H1 (cell line): Measurements from ENCODE around the gene EFCAB6. TPM values are rescaled to one million over a fixed set of nuclear protein-coding genes. Genes with fewer than 3 reads are reported as not detected.
A peak's percentile ranks its signal among the peaks of the same experiment; 100 is the strongest.

Source experiments
- CTCF ChIA-PET: fragments of 300-600 bp; sonication (Branson Sonifier 250); formaldehyde crosslinking; loops from one replicate; lab custom pipeline; 2021; ENCODE audit not compliant: partially characterized antibody; lab: Charles Lee
- POLR2A ChIA-PET: fragments of 300-600 bp; sonication (Branson Sonifier 250); formaldehyde crosslinking; loops from one replicate; lab custom pipeline; 2021; ENCODE audit warnings: inconsistent platforms; ENCODE audit not compliant: partially characterized antibody; lab: Charles Lee
- DNase-seq, 2 experiments: peaks; one replicate each; pipeline versions ENCODE4 v3.0.0 to v3.0.0-alpha.2; 2010 to 2022; ENCODE audit warnings: low spot score in 2 of 2, low read depth in 1 of 2, mixed read lengths in 1 of 2
- FAIRE-seq: peaks from 2 replicates; lab custom pipeline; 2011; peaks lifted over from hg19 to GRCh38; lab: Jason Lieb, UNC
- H2AFZ ChIP-seq: 2 replicates; pipeline ENCODE4 v1.8.1; 2012; ENCODE audit warnings: low read length, inconsistent platforms
- H2AK5ac ChIP-seq: 2 replicates; pipeline ENCODE4 v1.6.1; 2013; ENCODE audit warnings: low read depth, low read length
- H2BK120ac ChIP-seq: replicated peaks from 2 replicates; pipeline ENCODE3; 2013; ENCODE audit warnings: low read depth, low read length, inconsistent platforms
- H2BK12ac ChIP-seq: 2 replicates; pipeline ENCODE4 v1.6.1; 2013; ENCODE audit warnings: low read depth, low read length
- H2BK15ac ChIP-seq: 2 replicates; pipeline ENCODE4 v1.6.1; 2013; ENCODE audit warnings: low read length
- H2BK20ac ChIP-seq: 2 replicates; pipeline ENCODE4 v1.6.1; 2013; ENCODE audit warnings: low read length
- H2BK5ac ChIP-seq: 2 replicates; pipeline ENCODE4 v1.6.1; 2013; ENCODE audit warnings: low read depth, low read length
- H3K14ac ChIP-seq: 2 replicates; pipeline ENCODE4 v1.6.1; 2013; ENCODE audit warnings: inconsistent platforms; ENCODE audit not compliant: insufficient read length
- H3K18ac ChIP-seq: 2 replicates; pipeline ENCODE4 v1.6.1; 2013; ENCODE audit warnings: low read length; ENCODE audit errors: extremely low read depth
- H3K23ac ChIP-seq: 2 replicates; pipeline ENCODE4 v1.6.1; 2013; ENCODE audit warnings: inconsistent platforms; ENCODE audit not compliant: insufficient read length
- H3K23me2 ChIP-seq: 2 replicates; pipeline ENCODE4 v1.6.1; 2013; ENCODE audit warnings: low read depth, low read length
- H3K27ac ChIP-seq: 2 replicates; pipeline ENCODE4 v1.6.1; 2011; ENCODE audit warnings: low read depth, low read length, inconsistent platforms
- H3K27me3 ChIP-seq, 4 experiments: replicated peaks in 1 of 4; 1 replicate in 1 of 4; 2 replicates in 3 of 4; pipeline versions ENCODE4 v1.6.1 to v1.8.1; 2011 to 2013; ENCODE audit warnings: low read length in 3 of 4, mild to moderate bottlenecking in 3 of 4, inconsistent platforms in 2 of 4, mixed read lengths in 2 of 4, moderate library complexity in 1 of 4; ENCODE audit not compliant: control insufficient read depth in 3 of 4, insufficient read depth in 3 of 4; ENCODE audit errors: extremely low read depth in 1 of 4
- H3K36me3 ChIP-seq, 4 experiments: 2 replicates each; pipeline versions ENCODE4 v1.6.1 to v1.8.1; 2011 to 2013; ENCODE audit warnings: mild to moderate bottlenecking in 4 of 4, low read length in 3 of 4, moderate library complexity in 2 of 4, control low read depth in 1 of 4, inconsistent platforms in 1 of 4; ENCODE audit not compliant: insufficient read depth in 4 of 4, control insufficient read depth in 2 of 4
- H3K4ac ChIP-seq: replicated peaks from 2 replicates; pipeline ENCODE3; 2013; ENCODE audit warnings: low read length, low read depth, mixed read lengths, inconsistent platforms; ENCODE audit not compliant: insufficient read length
- H3K4me1 ChIP-seq, 4 experiments: replicated peaks in 1 of 4; 1 replicate in 1 of 4; 2 replicates in 3 of 4; pipeline versions ENCODE4 v1.6.1 to v1.8.1; 2011 to 2013; ENCODE audit warnings: low read length in 3 of 4, inconsistent platforms in 2 of 4, mixed read lengths in 1 of 4; ENCODE audit not compliant: insufficient read depth in 4 of 4, control insufficient read depth in 3 of 4
- H3K4me2 ChIP-seq, 2 experiments: 2 replicates each; pipeline versions ENCODE4 v1.6.1 to v1.8.1; 2011 to 2013; ENCODE audit warnings: low read depth in 2 of 2, low read length in 2 of 2, control low read depth in 1 of 2, inconsistent platforms in 1 of 2, mild to moderate bottlenecking in 1 of 2; ENCODE audit not compliant: insufficient read depth in 1 of 2
- H3K4me3 ChIP-seq, 4 experiments: fragments of 200-600, 300-600 bp in 1 of 4; sonication (generic), shearing (Covaris generic), sonication (Bioruptor Twin) in 1 of 4; 2 replicates each; pipeline versions ENCODE4 v1.5.1 to v1.8.1; 2011 to 2016; ENCODE audit warnings: low read length in 4 of 4, low read depth in 3 of 4, control low read depth in 2 of 4, inconsistent platforms in 2 of 4, mild to moderate bottlenecking in 2 of 4, mixed read lengths in 1 of 4, moderate library complexity in 1 of 4; ENCODE audit not compliant: insufficient read depth in 2 of 4; ENCODE audit errors: extremely low read depth in 1 of 4
- H3K56ac ChIP-seq: replicated peaks from 2 replicates; pipeline ENCODE3; 2013; ENCODE audit warnings: low read depth, mild to moderate bottlenecking, mixed read lengths, low read length, inconsistent platforms; ENCODE audit not compliant: insufficient read length
- H3K79me1 ChIP-seq: 2 replicates; pipeline ENCODE4 v1.6.1; 2013; ENCODE audit warnings: low read depth, low read length, control low read depth
- H3K79me2 ChIP-seq, 2 experiments: 2 replicates each; pipeline versions ENCODE4 v1.6.1 to v1.8.1; 2012 to 2013; ENCODE audit warnings: low read length in 2 of 2, mild to moderate bottlenecking in 2 of 2, inconsistent platforms in 1 of 2; ENCODE audit not compliant: insufficient read depth in 2 of 2, control insufficient read depth in 1 of 2
- H3K9ac ChIP-seq, 4 experiments: replicated peaks in 1 of 4; 1 replicate in 1 of 4; 2 replicates in 3 of 4; pipeline versions ENCODE4 v1.6.1 to v1.8.1; 2011 to 2013; ENCODE audit warnings: low read depth in 3 of 4, low read length in 3 of 4, control low read depth in 2 of 4, mild to moderate bottlenecking in 2 of 4, moderate library complexity in 2 of 4, inconsistent platforms in 1 of 4; ENCODE audit errors: extremely low read depth in 1 of 4
- H3K9me3 ChIP-seq, 2 experiments: 2 replicates each; pipeline versions ENCODE4 v1.6.1 to v1.8.1; 2012 to 2013; ENCODE audit warnings: mild to moderate bottlenecking in 2 of 2, moderate library complexity in 2 of 2, control low read depth in 1 of 2, inconsistent platforms in 1 of 2, low read depth in 1 of 2, low read length in 1 of 2, mixed read lengths in 1 of 2; ENCODE audit not compliant: insufficient read depth in 2 of 2
- H4K20me1 ChIP-seq, 2 experiments: replicated peaks in 1 of 2; 2 replicates each; pipeline versions ENCODE3 to v1.8.1; 2011 to 2013; ENCODE audit warnings: inconsistent platforms in 2 of 2, low read length in 2 of 2, mild to moderate bottlenecking in 1 of 2; ENCODE audit not compliant: insufficient read depth in 2 of 2, control insufficient read depth in 1 of 2
- H4K5ac ChIP-seq: 2 replicates; pipeline ENCODE4 v1.6.1; 2013; ENCODE audit warnings: low read length, low read depth, mixed read lengths, inconsistent platforms; ENCODE audit not compliant: insufficient read length
- H4K8ac ChIP-seq: 2 replicates; pipeline ENCODE4 v1.8.0; 2013; ENCODE audit warnings: mild to moderate bottlenecking, moderate library complexity, low read length, inconsistent platforms; ENCODE audit not compliant: insufficient read depth; ENCODE audit errors: extremely low read depth
- H4K91ac ChIP-seq: replicated peaks from 2 replicates; pipeline ENCODE3; 2013; ENCODE audit warnings: low read length, mixed read lengths, inconsistent platforms; ENCODE audit not compliant: insufficient read length
- BACH1 ChIP-seq: IDR thresholded peaks from 2 replicates; pipeline ENCODE4 v1.6.1; 2012; ENCODE audit warnings: low read length, improper control_type of control experiment
- CBX8 ChIP-seq: fragments of 300-800, 300-1000 bp; sonication (generic); IDR thresholded peaks from 2 replicates; pipeline ENCODE4 v1.7.1; 2016; ENCODE audit warnings: low read depth, low read length, borderline replicate concordance
- CHD1 ChIP-seq: IDR thresholded peaks from 2 replicates; pipeline ENCODE4 v1.6.1; 2012; ENCODE audit warnings: low read depth, low read length, improper control_type of control experiment
- CTBP2 ChIP-seq: IDR thresholded peaks from 2 replicates; pipeline ENCODE4 v1.7.0; 2011; ENCODE audit warnings: borderline replicate concordance, mild to moderate bottlenecking, moderate library complexity, mixed read lengths, low read length; ENCODE audit not compliant: insufficient read depth, insufficient read length
- NANOG ChIP-seq: IDR thresholded peaks from 2 replicates; pipeline ENCODE4 v1.6.1; 2011; ENCODE audit warnings: low read length, low read depth, mild to moderate bottlenecking, inconsistent platforms; ENCODE audit not compliant: insufficient read depth, poor library complexity, severe bottlenecking
- RFX5 ChIP-seq: IDR thresholded peaks from 2 replicates; pipeline ENCODE4 v1.6.1; 2011; ENCODE audit warnings: low read depth, low read length, improper control_type of control experiment, borderline replicate concordance
- SUZ12 ChIP-seq: fragments of 200-600 bp; sonication (generic); IDR thresholded peaks from 2 replicates; pipeline ENCODE4 v1.6.1; 2012; ENCODE audit warnings: mild to moderate bottlenecking, inconsistent platforms, low read length, moderate library complexity, mixed read lengths
- TCF12 ChIP-seq: IDR thresholded peaks from 2 replicates; pipeline ENCODE4 v1.6.1; 2011; ENCODE audit warnings: low read depth, mild to moderate bottlenecking, low read length
- WGBS, 2 experiments: shearing (Covaris generic) in 1 of 2; methylation state at CpG; one replicate each; pipeline versions ENCODE4 v1.1.6 to v1.1.7; 2013 to 2015; ENCODE audit warnings: low lambda C conversion rate in 2 of 2, mixed read lengths in 2 of 2, inconsistent platforms in 1 of 2, low coverage in 1 of 2, missing lambda C conversion rate in 1 of 2; ENCODE audit not compliant: insufficient replicate concordance in 2 of 2, insufficient coverage in 1 of 2, insufficient read length in 1 of 2; ENCODE audit errors: extremely low coverage in 1 of 2, missing lambda C conversion rate in 1 of 2; 5-methylcytosine and 5-hydroxymethylcytosine counted together
- polyA plus RNA-seq, 7 experiments: library from polyadenylated mRNA; depleted of rRNA in 3 of 7; stranded (reverse) in 5 of 7; unstranded in 2 of 7; fragments of >200 nt in 5 of 7; fragments of 200-250 nt in 2 of 7; gene quantifications; 1 replicate in 5 of 7; 2 replicates in 1 of 7; 4 replicates in 1 of 7; pipeline versions ENCODE4 v1.2.1 to v1.2.3, GENCODE V29; 2011 to 2013; ENCODE audit warnings: missing spikeins in 2 of 7, mixed read lengths in 2 of 7
- total RNA-seq: library from RNA; stranded (reverse); fragmentation: NEBNext Ultra II Directional; extraction: Animal tissue kit (Norgen Biotek cat#: 25700); gene quantifications from 2 replicates; pipeline ENCODE4 v1.2.1, GENCODE V29; 2021
- TF ChIP-seq, protein P1 (sequence below): IDR thresholded peaks from 2 replicates; pipeline ENCODE4 v1.6.1; 2012; ENCODE audit warnings: low read length, inconsistent platforms
- TF ChIP-seq, protein P2 (sequence below): IDR thresholded peaks from 2 replicates; pipeline ENCODE4 v1.6.1; 2012; ENCODE audit warnings: inconsistent platforms

Gene EFCAB6
- total and polyA plus RNA-seq, 2 of the 8 experiments (the other 6 are each of a cell fraction or from before 2014, with no cell fraction given) = 0.32 to 1.7 TPM

DNA sequence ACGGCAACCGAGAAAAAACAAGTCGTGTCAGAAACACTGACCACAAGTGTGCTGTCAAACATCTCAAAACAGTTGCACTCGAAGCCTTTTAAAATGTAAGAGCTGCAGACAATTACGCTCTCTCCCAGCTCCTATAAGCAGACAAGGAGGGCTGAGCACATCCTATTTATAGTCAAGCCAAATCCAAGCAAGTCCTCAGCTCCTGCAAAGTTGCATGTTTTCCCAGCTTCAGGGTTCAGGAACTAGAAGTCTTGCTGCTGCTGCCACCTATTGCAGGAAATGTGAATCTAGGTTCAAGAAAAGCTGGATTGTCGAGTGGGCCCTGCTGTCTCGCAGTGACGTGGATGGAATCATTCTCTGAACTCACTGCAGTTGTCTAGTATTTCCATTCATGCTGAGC is 15.5 kb downstream of the EFCAB6 start:
- Histone ChIP-seq H4K20me1 (no peaks in the 10 kb centered on the region), H3K9ac (no peak overlapping the region), H2BK20ac (no peak overlapping the region), H4K8ac (no peak overlapping the region), H2BK15ac (no peak overlapping the region), H2BK5ac (no peak overlapping the region), H3K4me1 (peaks cover 0 to 6% (median 0%) of the 10 kb centered on the region in 4 experiments; a peak in 3 of 7 replicates), H3K79me2 (no peaks in the 10 kb centered on the region), H3K79me1 (no peaks in the 10 kb centered on the region), H3K18ac (no peak overlapping the region), H3K27me3 (no peaks in the 10 kb centered on the region), H3K4me3 (no peak overlapping the region), H3K4ac (no peak overlapping the region), H2BK12ac (no peak overlapping the region), H3K14ac (no peak overlapping the region), H4K5ac (no peak overlapping the region), H3K36me3 (no peaks in the 10 kb centered on the region), H3K9me3 (no peaks in the 10 kb centered on the region), H3K27ac (no peak overlapping the region), H2BK120ac (no peak overlapping the region), H3K23me2 (peaks cover 4% of the 10 kb centered on the region; the same call in 1 of the 2 replicates), H4K91ac (no peak overlapping the region), H3K23ac (no peak overlapping the region), H3K4me2 (no peak overlapping the region), H3K56ac (no peak overlapping the region), H2AK5ac (no peak overlapping the region), H2AFZ (no peak overlapping the region)
- 87% methylated on average over 8 of the region's 8 CpGs; no CpG with 5 or more reads in 1 of the 2 experiments for WGBS, 2 experiments
- no peak for DNase-seq
- ChIA-PET POLR2A (interaction anchor here (0.6 kb wide), 1 partner anchor 21 kb away, joined by 3 read pairs; no protein-coding TSS in a partner anchor), CTCF (interaction anchor here (0.6 to 3.3 kb wide), 19 partner anchors 9 to 410 kb away, joined by 3 to 23 read pairs (median 4); partner anchors contain the start of gene EFCAB6)
- peak; percentile 84 for FAIRE-seq
- TF ChIP-seq CBX8 (no peak), BACH1 (no peak), CTBP2 (no peak), CHD1 (no peak), TCF12 (no peak), NANOG (no peak), SUZ12 (no peak), RFX5 (no peak)
- TF ChIP-seq, protein P1, sequence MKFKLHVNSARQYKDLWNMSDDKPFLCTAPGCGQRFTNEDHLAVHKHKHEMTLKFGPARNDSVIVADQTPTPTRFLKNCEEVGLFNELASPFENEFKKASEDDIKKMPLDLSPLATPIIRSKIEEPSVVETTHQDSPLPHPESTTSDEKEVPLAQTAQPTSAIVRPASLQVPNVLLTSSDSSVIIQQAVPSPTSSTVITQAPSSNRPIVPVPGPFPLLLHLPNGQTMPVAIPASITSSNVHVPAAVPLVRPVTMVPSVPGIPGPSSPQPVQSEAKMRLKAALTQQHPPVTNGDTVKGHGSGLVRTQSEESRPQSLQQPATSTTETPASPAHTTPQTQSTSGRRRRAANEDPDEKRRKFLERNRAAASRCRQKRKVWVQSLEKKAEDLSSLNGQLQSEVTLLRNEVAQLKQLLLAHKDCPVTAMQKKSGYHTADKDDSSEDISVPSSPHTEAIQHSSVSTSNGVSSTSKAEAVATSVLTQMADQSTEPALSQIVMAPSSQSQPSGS = no peak
- TF ChIP-seq, protein P2, sequence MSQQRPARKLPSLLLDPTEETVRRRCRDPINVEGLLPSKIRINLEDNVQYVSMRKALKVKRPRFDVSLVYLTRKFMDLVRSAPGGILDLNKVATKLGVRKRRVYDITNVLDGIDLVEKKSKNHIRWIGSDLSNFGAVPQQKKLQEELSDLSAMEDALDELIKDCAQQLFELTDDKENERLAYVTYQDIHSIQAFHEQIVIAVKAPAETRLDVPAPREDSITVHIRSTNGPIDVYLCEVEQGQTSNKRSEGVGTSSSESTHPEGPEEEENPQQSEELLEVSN = no peak
